HG02938 (cell line): ENCODE results near the gene PCBP3.

Source experiments
- ATAC-seq: cut with Tn5 transposase; IDR thresholded peaks from one replicate; pipeline ENCODE4 v1.9.1; 2021; ENCODE audit warnings: mild to moderate bottlenecking, moderate library complexity; ENCODE audit not compliant: unreplicated experiment

Gene PCBP3

GRCh38 chr21:45747802-45748445, 104.4 kb downstream of the PCBP3 start:
- ATAC-seq, result no peak

GRCh38 chr21:45748593-45748992, 105.1 kb downstream of the PCBP3 start:
- no peak for ATAC-seq

- ATAC-seq, result no peak
Observed at GRCh38 chr21:45749974-45750373, 106.4 kb downstream of the PCBP3 start.

GRCh38 chr21:45750936-45751335, 107.4 kb downstream of the PCBP3 start:
- no peak for ATAC-seq

GRCh38 chr21:45753445-45753844, 109.9 kb downstream of the PCBP3 start:
- ATAC-seq, result no peak

GRCh38 chr21:45756029-45756428, 112.5 kb downstream of the PCBP3 start:
- no peak for ATAC-seq

GRCh38 chr21:45756669-45757068, 113.1 kb downstream of the PCBP3 start:
- ATAC-seq, result no peak

GRCh38 chr21:45761704-45762103, 118.2 kb downstream of the PCBP3 start:
- ATAC-seq, result no peak

- no peak for ATAC-seq
Observed at GRCh38 chr21:45763074-45763473, 119.5 kb downstream of the PCBP3 start.

- ATAC-seq, result no peak
Observed at GRCh38 chr21:45763506-45763905, 120.0 kb downstream of the PCBP3 start.

GRCh38 chr21:45764792-45765191, 121.3 kb downstream of the PCBP3 start:
- no peak for ATAC-seq

- no peak for ATAC-seq
Observed at GRCh38 chr21:45765375-45765774, 121.8 kb downstream of the PCBP3 start.

GRCh38 chr21:45766055-45766454, 122.5 kb downstream of the PCBP3 start:
- no peak for ATAC-seq

- ATAC-seq, result no peak
Observed at GRCh38 chr21:45766501-45766900, 123.0 kb downstream of the PCBP3 start.

- no peak for ATAC-seq
Observed at GRCh38 chr21:45767071-45768006, 123.8 kb downstream of the PCBP3 start.

GRCh38 chr21:45768011-45768739, 124.7 kb downstream of the PCBP3 start:
- ATAC-seq, result no peak

GRCh38 chr21:45768740-45769048, 125.2 kb downstream of the PCBP3 start:
- ATAC-seq, result no peak

- no peak for ATAC-seq
Observed at GRCh38 chr21:45769294-45769693, 125.8 kb downstream of the PCBP3 start.

GRCh38 chr21:45769896-45770295, 126.4 kb downstream of the PCBP3 start:
- no peak for ATAC-seq

- no peak for ATAC-seq
Observed at GRCh38 chr21:45772180-45772579, 128.7 kb downstream of the PCBP3 start.

- no peak for ATAC-seq
Observed at GRCh38 chr21:45774291-45774690, 130.8 kb downstream of the PCBP3 start.

GRCh38 chr21:45776971-45777370, 133.4 kb downstream of the PCBP3 start:
- no peak for ATAC-seq
